ENCODE results near the gene MYLK3. TPM values are rescaled to one million over a fixed set of nuclear protein-coding genes. Genes with fewer than 3 reads are reported as not detected.

MYLK3 gene
- total RNA-seq, 4 donors from 2014 or later = 0.20 to 1.0 (median 0.26) TPM

DNA sequence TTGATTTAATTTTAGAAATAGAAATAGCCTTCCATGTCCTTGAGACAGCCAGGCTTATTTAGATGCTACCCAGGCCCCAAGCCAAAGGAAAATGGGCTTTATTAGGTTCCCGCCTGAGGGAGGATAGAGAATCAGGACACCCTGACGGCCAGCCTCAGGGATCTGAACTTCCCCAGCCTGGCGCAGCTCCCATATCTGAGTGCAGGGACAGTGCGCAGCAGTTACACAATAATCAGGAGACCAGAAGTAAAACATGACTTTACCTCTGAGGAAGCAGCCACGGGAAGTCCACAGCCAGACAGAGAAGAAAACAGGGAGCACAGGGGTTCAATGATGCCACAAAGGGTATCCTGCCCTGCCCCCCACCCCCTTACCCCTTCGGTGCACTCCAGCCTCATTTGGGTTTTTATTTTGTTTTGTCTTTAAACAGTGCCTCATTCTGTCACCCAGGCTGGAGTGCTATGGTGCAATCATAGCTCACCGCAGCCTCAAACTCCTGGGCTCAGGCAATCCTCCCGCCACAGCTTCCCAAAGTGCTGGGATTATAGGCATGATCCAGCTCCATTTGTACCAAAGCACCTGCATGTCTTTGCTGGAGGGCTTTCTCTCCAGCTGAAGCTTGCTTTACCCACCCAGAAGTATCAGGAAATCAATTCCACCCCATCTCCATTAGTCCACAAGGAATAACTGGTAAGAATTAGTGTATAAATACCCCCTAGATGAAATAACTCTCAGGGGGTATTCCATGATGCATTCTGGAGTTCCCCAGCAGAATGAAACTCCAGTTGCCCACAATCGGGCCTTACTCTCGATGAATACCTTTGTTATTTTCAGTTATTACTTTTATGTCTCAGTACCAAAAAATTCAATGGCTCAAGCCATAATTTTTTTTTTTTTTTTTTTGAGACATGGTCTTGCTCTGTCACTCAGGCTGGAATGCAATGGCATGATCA lies 36.8 kb downstream of the MYLK3 start:
- no peak overlapping the region for H3K27ac ChIP-seq
- WGBS, 2 donors = 67 to 70% methylated on average over 9 to 10 of the region's 10 CpGs
- no peaks in the 10 kb centered on the region for H3K36me3 ChIP-seq
- no peaks in the 10 kb centered on the region for H3K4me1 ChIP-seq
- TF ChIP-seq EP300 (IDR thresholded peaks at IDR 0.05) (peak in 1 of 2 donors; percentile 11), POLR2A (IDR thresholded peaks at IDR 0.05) (no peak)
- TF ChIP-seq, protein P1, sequence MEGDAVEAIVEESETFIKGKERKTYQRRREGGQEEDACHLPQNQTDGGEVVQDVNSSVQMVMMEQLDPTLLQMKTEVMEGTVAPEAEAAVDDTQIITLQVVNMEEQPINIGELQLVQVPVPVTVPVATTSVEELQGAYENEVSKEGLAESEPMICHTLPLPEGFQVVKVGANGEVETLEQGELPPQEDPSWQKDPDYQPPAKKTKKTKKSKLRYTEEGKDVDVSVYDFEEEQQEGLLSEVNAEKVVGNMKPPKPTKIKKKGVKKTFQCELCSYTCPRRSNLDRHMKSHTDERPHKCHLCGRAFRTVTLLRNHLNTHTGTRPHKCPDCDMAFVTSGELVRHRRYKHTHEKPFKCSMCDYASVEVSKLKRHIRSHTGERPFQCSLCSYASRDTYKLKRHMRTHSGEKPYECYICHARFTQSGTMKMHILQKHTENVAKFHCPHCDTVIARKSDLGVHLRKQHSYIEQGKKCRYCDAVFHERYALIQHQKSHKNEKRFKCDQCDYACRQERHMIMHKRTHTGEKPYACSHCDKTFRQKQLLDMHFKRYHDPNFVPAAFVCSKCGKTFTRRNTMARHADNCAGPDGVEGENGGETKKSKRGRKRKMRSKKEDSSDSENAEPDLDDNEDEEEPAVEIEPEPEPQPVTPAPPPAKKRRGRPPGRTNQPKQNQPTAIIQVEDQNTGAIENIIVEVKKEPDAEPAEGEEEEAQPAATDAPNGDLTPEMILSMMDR (IDR thresholded peaks at IDR 0.05) = no peak
- DNase-seq (ENCODE audit: low spot score in 2 of 2) = peak in 1 of 2 donors; percentile 27
- H3K27me3 ChIP-seq = no peaks in the 10 kb centered on the region
- H3K4me3 ChIP-seq = no peak overlapping the region
- no peaks in the 10 kb centered on the region for H3K9me3 ChIP-seq

DNA sequence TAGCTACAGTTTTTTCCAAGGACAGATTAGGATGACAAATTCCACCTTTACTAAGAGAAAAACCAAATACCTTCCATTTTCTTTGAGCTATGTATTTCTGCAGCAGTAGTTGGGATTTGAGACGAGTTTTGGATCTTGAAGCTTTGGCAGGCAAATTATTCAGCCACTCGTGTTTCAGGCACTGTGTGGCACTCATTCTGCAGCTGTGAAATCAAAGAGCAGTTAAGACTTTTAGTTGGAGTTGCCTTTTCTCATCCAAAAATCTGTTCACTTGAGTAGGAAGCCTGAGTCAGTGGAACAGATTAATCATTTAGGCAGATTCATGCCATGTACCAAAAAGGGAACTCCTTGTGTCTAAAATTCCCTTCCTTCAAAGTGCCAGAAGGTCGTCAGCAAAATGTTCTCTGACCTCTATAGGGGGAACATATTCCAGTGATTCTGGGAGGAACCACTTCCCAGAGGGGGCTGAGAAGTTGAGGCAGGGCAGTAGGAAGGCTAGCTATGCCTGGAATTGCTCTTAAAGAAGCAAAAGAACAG lies 38.6 kb downstream of the MYLK3 start:
- Histone ChIP-seq H3K4me1 (no peaks in the 10 kb centered on the region), H3K4me3 (no peak overlapping the region), H3K27ac (no peak overlapping the region), H3K9me3 (no peaks in the 10 kb centered on the region), H3K36me3 (no peaks in the 10 kb centered on the region), H3K27me3 (no peaks in the 10 kb centered on the region)
- DNase-seq (ENCODE audit: low spot score in 2 of 2) = no peak
- 33 to 35% methylated on average over 3 of the region's 3 CpGs for WGBS, 2 donors
- TF ChIP-seq EP300 (IDR thresholded peaks at IDR 0.05) = no peak
- TF ChIP-seq POLR2A (IDR thresholded peaks at IDR 0.05) = no peak
- TF ChIP-seq, protein P1 (IDR thresholded peaks at IDR 0.05) = no peak

DNA sequence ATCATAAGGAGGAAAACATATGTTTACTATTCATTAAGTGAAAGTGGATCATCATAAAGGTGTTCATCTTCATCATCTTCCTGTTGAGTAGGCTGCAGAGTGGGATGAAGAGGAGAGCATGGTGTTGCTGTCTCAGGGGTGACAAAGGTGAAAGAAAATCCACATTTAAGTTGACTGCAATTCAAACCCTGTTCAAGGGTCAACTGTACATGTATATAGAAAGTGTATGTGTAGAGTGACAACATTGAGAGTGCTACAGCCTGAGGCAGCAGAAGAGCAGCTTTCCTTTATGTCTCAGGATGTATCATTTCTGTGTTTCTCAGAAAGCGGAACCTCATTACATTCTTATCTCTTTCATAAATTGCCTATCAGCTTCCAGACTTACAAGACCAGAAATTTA lies 41.5 kb downstream of the MYLK3 start:
- no peaks in the 10 kb centered on the region for H3K9me3 ChIP-seq
- H3K4me1 ChIP-seq = no peaks in the 10 kb centered on the region
- no peak overlapping the region for H3K27ac ChIP-seq
- no peak overlapping the region for H3K4me3 ChIP-seq
- H3K36me3 ChIP-seq = no peaks in the 10 kb centered on the region
- DNase-seq (ENCODE audit: low spot score in 2 of 2) = no peak
- no peak for TF ChIP-seq POLR2A (IDR thresholded peaks at IDR 0.05)
- TF ChIP-seq EP300 (IDR thresholded peaks at IDR 0.05) = no peak
- TF ChIP-seq, protein P1 (IDR thresholded peaks at IDR 0.05) = no peak
- WGBS, 2 donors = 0% methylated on average over 1 of the region's 1 CpG
- H3K27me3 ChIP-seq = no peaks in the 10 kb centered on the region

DNA sequence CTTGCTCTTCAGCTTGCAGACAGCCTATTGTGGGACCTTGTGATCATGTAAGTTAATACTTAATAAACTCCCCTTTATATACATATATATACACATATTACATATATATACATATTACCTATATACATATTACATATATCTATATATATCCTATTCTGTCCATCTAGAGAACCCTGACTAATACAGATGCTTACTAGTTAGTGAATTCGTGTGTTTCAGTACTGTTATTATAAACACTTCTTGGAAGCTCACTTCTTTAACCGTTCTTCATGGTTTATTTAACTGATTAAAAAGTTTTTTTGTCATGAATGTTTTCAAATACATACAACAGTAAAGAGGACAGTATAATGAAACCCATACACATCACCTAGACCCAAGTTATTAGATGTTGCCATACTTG lies 46.1 kb downstream of the MYLK3 start:
- Histone ChIP-seq H3K9me3 (no peaks in the 10 kb centered on the region), H3K36me3 (no peaks in the 10 kb centered on the region), H3K27ac (no peak overlapping the region), H3K4me3 (no peak overlapping the region), H3K4me1 (no peaks in the 10 kb centered on the region), H3K27me3 (no peaks in the 10 kb centered on the region)
- TF ChIP-seq, protein P1 (IDR thresholded peaks at IDR 0.05) = no peak
- no peak for TF ChIP-seq EP300 (IDR thresholded peaks at IDR 0.05)
- no peak for TF ChIP-seq POLR2A (IDR thresholded peaks at IDR 0.05)
- no peak for DNase-seq (ENCODE audit: low spot score in 2 of 2)
- WGBS, 2 donors = 90 to 95% methylated on average over 2 of the region's 2 CpGs

DNA sequence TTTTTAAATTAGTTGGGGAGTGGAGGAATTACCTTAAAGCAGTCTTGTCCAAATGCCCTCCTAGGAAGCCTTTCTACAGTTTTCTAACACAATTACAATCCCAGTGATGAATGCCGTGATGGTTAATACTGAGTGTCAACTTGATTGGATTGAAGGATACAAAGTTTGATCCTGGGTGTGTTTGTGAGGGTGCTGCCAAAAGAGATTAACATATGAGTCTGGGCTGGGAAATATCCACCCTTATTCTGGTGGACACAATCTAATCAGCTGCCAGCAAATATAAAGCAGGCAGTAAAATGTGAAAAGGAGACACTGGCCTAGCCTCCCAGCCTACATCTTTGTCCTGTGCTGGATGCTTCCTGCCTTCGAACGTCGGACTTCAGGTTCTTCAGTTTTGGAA lies 46.5 kb downstream of the MYLK3 start:
- Histone ChIP-seq H3K4me3 (no peak overlapping the region), H3K36me3 (no peaks in the 10 kb centered on the region), H3K27ac (no peak overlapping the region), H3K9me3 (no peaks in the 10 kb centered on the region), H3K4me1 (no peaks in the 10 kb centered on the region), H3K27me3 (no peaks in the 10 kb centered on the region)
- no peak for DNase-seq (ENCODE audit: low spot score in 2 of 2)
- TF ChIP-seq, protein P1 (IDR thresholded peaks at IDR 0.05) = no peak
- TF ChIP-seq POLR2A (IDR thresholded peaks at IDR 0.05) (no peak), EP300 (IDR thresholded peaks at IDR 0.05) (no peak)
- WGBS, 2 donors = 92 to 93% methylated on average over 4 of the region's 4 CpGs
